ENCODE results near the gene PIGQ.

DNA sequence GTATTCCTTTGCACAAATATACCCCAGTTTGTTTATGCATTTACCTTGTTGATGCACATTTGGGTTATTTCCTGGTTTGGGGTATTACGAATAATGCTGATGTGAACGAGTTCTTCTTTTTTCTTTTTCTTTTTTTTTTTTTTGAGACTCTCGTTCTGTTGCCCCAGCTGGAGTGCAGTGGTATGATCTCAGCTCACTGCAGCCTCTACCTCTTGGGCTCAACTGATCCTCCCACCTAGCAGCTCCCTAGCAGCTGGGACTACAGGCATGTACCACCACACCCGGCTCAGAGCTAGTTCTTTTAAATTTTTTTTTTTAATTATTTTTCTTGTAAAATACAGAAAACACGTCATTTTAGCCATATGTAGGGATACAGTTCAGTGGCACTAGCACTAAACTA, 34.2 kb downstream of the PIGQ start:
- TF ChIP-seq, protein P1, sequence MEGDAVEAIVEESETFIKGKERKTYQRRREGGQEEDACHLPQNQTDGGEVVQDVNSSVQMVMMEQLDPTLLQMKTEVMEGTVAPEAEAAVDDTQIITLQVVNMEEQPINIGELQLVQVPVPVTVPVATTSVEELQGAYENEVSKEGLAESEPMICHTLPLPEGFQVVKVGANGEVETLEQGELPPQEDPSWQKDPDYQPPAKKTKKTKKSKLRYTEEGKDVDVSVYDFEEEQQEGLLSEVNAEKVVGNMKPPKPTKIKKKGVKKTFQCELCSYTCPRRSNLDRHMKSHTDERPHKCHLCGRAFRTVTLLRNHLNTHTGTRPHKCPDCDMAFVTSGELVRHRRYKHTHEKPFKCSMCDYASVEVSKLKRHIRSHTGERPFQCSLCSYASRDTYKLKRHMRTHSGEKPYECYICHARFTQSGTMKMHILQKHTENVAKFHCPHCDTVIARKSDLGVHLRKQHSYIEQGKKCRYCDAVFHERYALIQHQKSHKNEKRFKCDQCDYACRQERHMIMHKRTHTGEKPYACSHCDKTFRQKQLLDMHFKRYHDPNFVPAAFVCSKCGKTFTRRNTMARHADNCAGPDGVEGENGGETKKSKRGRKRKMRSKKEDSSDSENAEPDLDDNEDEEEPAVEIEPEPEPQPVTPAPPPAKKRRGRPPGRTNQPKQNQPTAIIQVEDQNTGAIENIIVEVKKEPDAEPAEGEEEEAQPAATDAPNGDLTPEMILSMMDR (conservative IDR thresholded peaks at IDR 0.05 in 1 of 2, IDR thresholded peaks at IDR 0.05 in 1 of 2; ENCODE audit: low read depth in 1 of 2, low read length in 2 of 2), result no peak
- no peak for TF ChIP-seq EZH2 (IDR thresholded peaks at IDR 0.05; ENCODE audit: low read length, missing control alignments)
